ENCODE results near the gene HGF. TPM values are rescaled to one million over a fixed set of nuclear protein-coding genes. Genes with fewer than 3 reads are reported as not detected.

Gene HGF
- total RNA-seq, 1 experiment from 2014 or later: 0.72 TPM

- CTCF ChIA-PET: interaction anchor here (0.7 to 1.7 kb wide), 4 partner anchors 12 to 278 kb away, joined by 3 to 5 read pairs (median 4); no protein-coding TSS in a partner anchor
- POLR2A ChIA-PET: no interaction called here
- peaks cover 4% of the 10 kb centered on the region; the same call in 1 of the 2 replicates for H3K27me3 Mint-ChIP-seq (ENCODE audit: low read depth)
Measured at GRCh38 chr7:81776948-81777630, 7.2 kb upstream of the HGF start.

GRCh38 chr7:81776161-81776560 lies 6.3 kb upstream of the HGF start:
- Mint-ChIP-seq H3K36me3 (no peaks in the 10 kb centered on the region), H3K27me3 (ENCODE audit: low read depth) (peaks cover 4% of the 10 kb centered on the region; the same call in 1 of the 2 replicates), H3K4me1 (peaks cover 9% of the 10 kb centered on the region; the same call in 1 of the 2 replicates), H3K4me3 (no peak overlapping the region), H3K27ac (no peak overlapping the region), H3K9me3 (no peaks in the 10 kb centered on the region)
- CTCF ChIA-PET: interaction anchor here (0.7 to 1.7 kb wide), 4 partner anchors 8 to 277 kb away, joined by 3 to 5 read pairs (median 4); no protein-coding TSS in a partner anchor
- POLR2A ChIA-PET: no interaction called here
- DNase-seq (ENCODE audit: low spot score) (no peak), ATAC-seq (no peak)
- no peak for TF ChIP-seq IRF2 (CRISPR knock-in tag; IDR thresholded peaks at IDR 0.05; ENCODE audit: borderline replicate concordance, low read depth)
- no peak for TF ChIP-seq MAX (CRISPR knock-in tag; IDR thresholded peaks at IDR 0.05)
- no peak for TF ChIP-seq ARID4B (CRISPR knock-in tag; IDR thresholded peaks at IDR 0.05; ENCODE audit: borderline replicate concordance)
- TF ChIP-seq USF1 (CRISPR knock-in tag; IDR thresholded peaks at IDR 0.05): no peak
- no peak for TF ChIP-seq PRRX2 (CRISPR knock-in tag; IDR thresholded peaks at IDR 0.05)

More at GRCh38 chr7:81776948-81777630, 7.2 kb upstream of the HGF start:
- no peak for TF ChIP-seq KAT7 (CRISPR knock-in tag; IDR thresholded peaks at IDR 0.05; ENCODE audit: borderline replicate concordance)
- TF ChIP-seq AFF4 (CRISPR knock-in tag; IDR thresholded peaks at IDR 0.05; ENCODE audit: borderline replicate concordance): no peak
- Mint-ChIP-seq H3K27ac (no peak overlapping the region), H3K4me3 (no peak overlapping the region), H3K36me3 (no peaks in the 10 kb centered on the region), H3K9me3 (no peaks in the 10 kb centered on the region), H3K4me1 (peaks cover 9% of the 10 kb centered on the region; the same call in 1 of the 2 replicates)
- DNase-seq (ENCODE audit: low spot score) (no peak), ATAC-seq (peak; percentile 81)

- Mint-ChIP-seq H3K36me3 (no peaks in the 10 kb centered on the region), H3K4me3 (no peak overlapping the region), H3K4me1 (peaks cover 10% of the 10 kb centered on the region; the same call in 1 of the 2 replicates), H3K27me3 (ENCODE audit: low read depth) (peaks cover 4% of the 10 kb centered on the region; the same call in 1 of the 2 replicates), H3K27ac (no peak overlapping the region), H3K9me3 (no peaks in the 10 kb centered on the region)
- DNase-seq (ENCODE audit: low spot score): no peak
- ATAC-seq: no peak
- ChIA-PET CTCF (interaction anchor here (1.0 to 1.7 kb wide), 4 partner anchors 8 to 275 kb away, joined by 3 to 5 read pairs (median 4); no protein-coding TSS in a partner anchor), POLR2A (no interaction called here)
- TF ChIP-seq HMGA2 (CRISPR knock-in tag; IDR thresholded peaks at IDR 0.05): no peak
- TF ChIP-seq RELA (CRISPR knock-in tag; IDR thresholded peaks at IDR 0.05; ENCODE audit: borderline replicate concordance): no peak
- TF ChIP-seq IRF1 (CRISPR knock-in tag; IDR thresholded peaks at IDR 0.05): no peak
- TF ChIP-seq KAT7 (CRISPR knock-in tag; IDR thresholded peaks at IDR 0.05; ENCODE audit: borderline replicate concordance): no peak
- no peak for TF ChIP-seq USF1 (CRISPR knock-in tag; IDR thresholded peaks at IDR 0.05)
- TF ChIP-seq TEAD4 (CRISPR knock-in tag; IDR thresholded peaks at IDR 0.05): no peak
- TF ChIP-seq NFATC4 (CRISPR knock-in tag; IDR thresholded peaks at IDR 0.05): no peak
- TF ChIP-seq ZNF416 (CRISPR knock-in tag; IDR thresholded peaks at IDR 0.05): no peak
- no peak for TF ChIP-seq ZSCAN18 (CRISPR knock-in tag; IDR thresholded peaks at IDR 0.05)
- TF ChIP-seq ZNF121 (CRISPR knock-in tag; IDR thresholded peaks at IDR 0.05): no peak
- no peak for TF ChIP-seq CDX4 (CRISPR knock-in tag; IDR thresholded peaks at IDR 0.05; ENCODE audit: borderline replicate concordance)
- no peak for TF ChIP-seq GABPB1 (CRISPR knock-in tag; IDR thresholded peaks at IDR 0.05)
Measured at GRCh38 chr7:81775560-81775959, 5.7 kb upstream of the HGF start.
